H9 (cell line): ENCODE data around the gene SEC22A. TPM values are rescaled to one million over a fixed set of nuclear protein-coding genes. Genes with fewer than 3 reads are reported as not detected.

Source experiments
- DNase-seq: peaks from one replicate; pipeline ENCODE4 v3.0.0-alpha.2; 2017
- H2AFZ ChIP-seq: one replicate; pipeline ENCODE4 v1.6.1; 2013; ENCODE audit warnings: mild to moderate bottlenecking, low read length, control low read depth, moderate library complexity
- H2AK5ac ChIP-seq: 2 replicates; pipeline ENCODE4 v1.6.1; 2013; ENCODE audit warnings: low read length, control low read depth, mixed read lengths; ENCODE audit not compliant: insufficient read length
- H2BK120ac ChIP-seq: one replicate; pipeline ENCODE4 v1.6.1; 2013; ENCODE audit warnings: low read depth, mild to moderate bottlenecking, low read length, control low read depth, inconsistent platforms; ENCODE audit not compliant: poor library complexity, severe bottlenecking
- H2BK12ac ChIP-seq: 2 replicates; pipeline ENCODE4 v1.6.1; 2013; ENCODE audit warnings: low read length, control low read depth, mixed read lengths, low read depth; ENCODE audit not compliant: insufficient read length
- H2BK15ac ChIP-seq: 2 replicates; pipeline ENCODE4 v1.6.1; 2013; ENCODE audit warnings: low read depth, low read length, control low read depth
- H2BK20ac ChIP-seq: one replicate; pipeline ENCODE4 v1.6.1; 2013; ENCODE audit warnings: low read depth, mild to moderate bottlenecking, low read length, control low read depth, inconsistent platforms; ENCODE audit not compliant: poor library complexity, severe bottlenecking
- H2BK5ac ChIP-seq: 2 replicates; pipeline ENCODE4 v1.6.1; 2013; ENCODE audit warnings: low read length, control low read depth, mixed read lengths; ENCODE audit not compliant: insufficient read length
- H3K14ac ChIP-seq: 2 replicates; pipeline ENCODE4 v1.6.1; 2013; ENCODE audit warnings: low read length, control low read depth; ENCODE audit not compliant: insufficient read depth
- H3K18ac ChIP-seq: 2 replicates; pipeline ENCODE4 v1.6.1; 2013; ENCODE audit warnings: low read depth, mild to moderate bottlenecking, mixed read lengths, low read length, control low read depth; ENCODE audit not compliant: insufficient read length
- H3K23ac ChIP-seq: 2 replicates; pipeline ENCODE4 v1.6.1; 2013; ENCODE audit warnings: low read length, control low read depth, mixed read lengths, low read depth; ENCODE audit not compliant: insufficient read length
- H3K23me2 ChIP-seq: 2 replicates; pipeline ENCODE4 v1.6.1; 2013; ENCODE audit warnings: low read depth, mild to moderate bottlenecking, mixed read lengths, low read length, control low read depth; ENCODE audit not compliant: insufficient read length, poor library complexity, severe bottlenecking
- H3K27ac ChIP-seq: 2 replicates; pipeline ENCODE4 v1.5.1; 2013; ENCODE audit warnings: low read length, control low read depth, mixed read lengths, low read depth; ENCODE audit not compliant: insufficient read length
- H3K27me3 ChIP-seq: 2 replicates; pipeline ENCODE4 v1.6.1; 2013; ENCODE audit warnings: low read length, control low read depth, inconsistent platforms; ENCODE audit not compliant: insufficient read depth
- H3K4ac ChIP-seq: 2 replicates; pipeline ENCODE4 v1.6.1; 2013; ENCODE audit warnings: low read depth, mild to moderate bottlenecking, control low read depth, inconsistent platforms, low read length, moderate library complexity
- H3K4me1 ChIP-seq: 2 replicates; pipeline ENCODE4 v1.6.1; 2013; ENCODE audit warnings: low read length, control low read depth, inconsistent platforms; ENCODE audit not compliant: insufficient read depth
- H3K4me2 ChIP-seq: 2 replicates; pipeline ENCODE4 v1.6.1; 2013; ENCODE audit warnings: low read length, control low read depth, mixed read lengths; ENCODE audit not compliant: insufficient read length, insufficient read depth
- H3K56ac ChIP-seq: 2 replicates; pipeline ENCODE4 v1.6.1; 2013; ENCODE audit warnings: low read depth, mild to moderate bottlenecking, mixed read lengths, low read length, control low read depth; ENCODE audit not compliant: insufficient read length
- H3K79me1 ChIP-seq: 2 replicates; pipeline ENCODE4 v1.6.1; 2013; ENCODE audit warnings: low read depth, mild to moderate bottlenecking, moderate library complexity, low read length, control low read depth, inconsistent platforms; ENCODE audit not compliant: insufficient read depth, poor library complexity, severe bottlenecking
- H3K79me2 ChIP-seq: 2 replicates; pipeline ENCODE4 v1.6.1; 2013; ENCODE audit warnings: low read length, control low read depth, inconsistent platforms; ENCODE audit not compliant: insufficient read depth
- H3K9ac ChIP-seq: 2 replicates; pipeline ENCODE4 v1.6.1; 2013; ENCODE audit warnings: low read length, control low read depth, mixed read lengths; ENCODE audit not compliant: insufficient read length; ENCODE audit errors: extremely low read depth
- H3K9me3 ChIP-seq: one replicate; pipeline ENCODE4 v1.6.1; 2013; ENCODE audit warnings: low read depth, low read length, inconsistent platforms; ENCODE audit not compliant: control insufficient read depth
- H3T11ph ChIP-seq: one replicate; pipeline ENCODE4 v1.6.1; 2013; ENCODE audit warnings: mild to moderate bottlenecking, low read length, control low read depth, inconsistent platforms
- H4K20me1 ChIP-seq: one replicate; pipeline ENCODE4 v1.6.1; 2013; ENCODE audit not compliant: control insufficient read depth, insufficient read length, insufficient read depth
- H4K5ac ChIP-seq: 2 replicates; pipeline ENCODE4 v1.6.1; 2013; ENCODE audit warnings: low read depth, mild to moderate bottlenecking, mixed read lengths, low read length, control low read depth; ENCODE audit not compliant: insufficient read length
- H4K8ac ChIP-seq: replicated peaks from 2 replicates; pipeline ENCODE4 v1.6.1; 2013; ENCODE audit warnings: low read length, control low read depth, mixed read lengths, low read depth; ENCODE audit not compliant: insufficient read length
- H4K91ac ChIP-seq: 2 replicates; pipeline ENCODE4 v1.6.1; 2013; ENCODE audit warnings: low read depth, mild to moderate bottlenecking, moderate library complexity, mixed read lengths, low read length, control low read depth; ENCODE audit not compliant: insufficient read length
- H3K27ac Mint-ChIP-seq, 3 experiments: 2 replicates in 2 of 3; 3 replicates in 1 of 3; pipeline ENCODE4 v1.8.0; 2020 to 2021; ENCODE audit warnings: mixed read lengths in 3 of 3, mild to moderate bottlenecking in 1 of 3, moderate library complexity in 1 of 3
- H3K27me3 Mint-ChIP-seq: 2 replicates; pipeline ENCODE4 v1.8.0; 2021; ENCODE audit warnings: low read depth, mild to moderate bottlenecking, moderate library complexity, mixed read lengths
- H3K36me3 Mint-ChIP-seq, 3 experiments: 2 replicates in 2 of 3; 3 replicates in 1 of 3; pipeline ENCODE4 v1.8.0; 2020 to 2021; ENCODE audit warnings: low read depth in 3 of 3, mixed read lengths in 3 of 3; ENCODE audit not compliant: insufficient read depth in 1 of 3
- H3K4me1 Mint-ChIP-seq, 2 experiments: 2 replicates each; pipeline ENCODE4 v1.8.0; 2020; ENCODE audit warnings: mixed read lengths in 2 of 2
- H3K4me3 Mint-ChIP-seq, 2 experiments: 2 replicates in 1 of 2; 3 replicates in 1 of 2; pipeline ENCODE4 v1.8.0; 2020 to 2021; ENCODE audit warnings: mild to moderate bottlenecking in 2 of 2, mixed read lengths in 2 of 2, moderate library complexity in 1 of 2
- H3K9me3 Mint-ChIP-seq, 2 experiments: 2 replicates in 1 of 2; 3 replicates in 1 of 2; pipeline ENCODE4 v1.8.0; 2020; ENCODE audit warnings: mild to moderate bottlenecking in 2 of 2, mixed read lengths in 2 of 2, moderate library complexity in 1 of 2
- CTCF ChIP-seq: fragments of 200-600 bp; sonication (generic); conservative IDR thresholded peaks from 3 replicates; pipeline ENCODE4 v1.8.0; 2021; ENCODE audit warnings: antibody characterized with exemption, mild to moderate bottlenecking
- WGBS: extraction: QIAGEN DNeasy Blood & Tissue Kit; methylation state at CpG from one replicate; pipeline ENCODE4 v1.1.7; 2013; ENCODE audit warnings: missing lambda C conversion rate, low lambda C conversion rate, mixed read lengths; ENCODE audit not compliant: insufficient read length; ENCODE audit errors: extremely low coverage; 5-methylcytosine and 5-hydroxymethylcytosine counted together
- total RNA-seq: library from RNA; stranded (reverse); gene quantifications from 2 replicates; pipeline ENCODE4 v1.2.1, GENCODE V29; 2021

Gene SEC22A
- total RNA-seq, 1 experiment from 2014 or later = 9.9 TPM

GRCh38 chr3:123270818-123271217, 69.1 kb downstream of the SEC22A start:
- Histone ChIP-seq H3K23me2 (no peaks in the 10 kb centered on the region), H3K9me3 (no peaks in the 10 kb centered on the region), H3T11ph (no peak overlapping the region), H3K27ac (no peak overlapping the region), H3K79me1 (no peaks in the 10 kb centered on the region), H3K27me3 (no peaks in the 10 kb centered on the region), H3K18ac (no peak overlapping the region), H2AFZ (no peak overlapping the region), H2AK5ac (no peak overlapping the region), H2BK15ac (no peak overlapping the region), H4K91ac (no peak overlapping the region), H2BK20ac (no peak overlapping the region), H2BK5ac (no peak overlapping the region), H3K79me2 (no peaks in the 10 kb centered on the region), H3K56ac (no peak overlapping the region), H4K5ac (no peak overlapping the region), H3K14ac (no peak overlapping the region), H3K9ac (no peak overlapping the region), H3K4me1 (peaks cover 6% of the 10 kb centered on the region; the same call in 1 of the 2 replicates), H3K4me2 (no peak overlapping the region), H3K23ac (no peak overlapping the region), H3K4ac (no peak overlapping the region), H4K20me1 (no peaks in the 10 kb centered on the region), H4K8ac (no peak overlapping the region), H2BK120ac (no peak overlapping the region), H2BK12ac (no peak overlapping the region)
- Mint-ChIP-seq H3K27ac (no peak overlapping the region), H3K27me3 (no peaks in the 10 kb centered on the region), H3K4me1 (peaks cover 6 to 9% of the 10 kb centered on the region in 2 experiments), H3K9me3 (no peaks in the 10 kb centered on the region; a peak in 1 of 5 replicates), H3K36me3 (peaks cover 4 to 22% (median 9%) of the 10 kb centered on the region in 3 experiments; a peak in 6 of 7 replicates), H3K4me3 (no peak overlapping the region)
- no CpG with 5 or more reads among the region's 2 CpGs for WGBS
- no peak for DNase-seq
- no peak for TF ChIP-seq CTCF
